SIG-M5 (cell line): ENCODE results near the gene LATS2.
"Not testable (repeated sequence)": the region's sequence is repeated elsewhere in the genome, so short reads cannot be mapped to it uniquely, and the experiment has no call there.

Experiments
- DNase-seq: peaks from one replicate; lab custom pipeline; 2025; lab: John Stamatoyannopoulos, UW

The LATS2 gene

GRCh38 chr13:20991741-20992520, 69.5 kb downstream of the LATS2 start:
- DNase-seq, result no peak

GRCh38 chr13:20990910-20991525, 70.4 kb downstream of the LATS2 start:
- DNase-seq, result no peak

- DNase-seq, result no peak
Measured at GRCh38 chr13:20989656-20990321, 71.6 kb downstream of the LATS2 start.

- DNase-seq, result no peak
Measured at GRCh38 chr13:20988909-20989655, 72.3 kb downstream of the LATS2 start.

- no peak for DNase-seq
Measured at GRCh38 chr13:20988033-20988908, 73.1 kb downstream of the LATS2 start.

GRCh38 chr13:20987599-20987998, 73.8 kb downstream of the LATS2 start:
- no peak for DNase-seq

- DNase-seq, result no peak
Measured at GRCh38 chr13:20984879-20985278, 76.5 kb downstream of the LATS2 start.

GRCh38 chr13:20983386-20983785, 78.0 kb downstream of the LATS2 start:
- no peak for DNase-seq

- DNase-seq, result no peak
Measured at GRCh38 chr13:20981370-20982095, 79.9 kb downstream of the LATS2 start.

GRCh38 chr13:20980899-20981298, 80.5 kb downstream of the LATS2 start:
- DNase-seq, result no peak

- no peak for DNase-seq
Measured at GRCh38 chr13:20980430-20980829, 81.0 kb downstream of the LATS2 start.

GRCh38 chr13:20977394-20977793, 84.0 kb downstream of the LATS2 start:
- no peak for DNase-seq

- DNase-seq, result no peak
Measured at GRCh38 chr13:20974981-20975585, 86.3 kb downstream of the LATS2 start.

GRCh38 chr13:20973886-20974425, 87.4 kb downstream of the LATS2 start:
- DNase-seq, result no peak

- DNase-seq, result no peak
Measured at GRCh38 chr13:20972731-20973130, 88.7 kb downstream of the LATS2 start.

- no peak for DNase-seq
Measured at GRCh38 chr13:20969182-20969581, 92.2 kb downstream of the LATS2 start.

- DNase-seq, result no peak
Measured at GRCh38 chr13:20968745-20969144, 92.6 kb downstream of the LATS2 start.

- DNase-seq, result no peak
Measured at GRCh38 chr13:20967340-20967739, 94.0 kb downstream of the LATS2 start.

- DNase-seq, result no peak
Measured at GRCh38 chr13:20964904-20965303, 96.5 kb downstream of the LATS2 start.

GRCh38 chr13:20961663-20962062, 99.7 kb downstream of the LATS2 start:
- not testable (repeated sequence) for DNase-seq
